HFF-Myc (cell line): ENCODE measurements around the gene WLS.

Experiments
- DNase-seq: peaks from one replicate; pipeline ENCODE4 v3.0.0-alpha.2; 2011; ENCODE audit warnings: low read depth; ENCODE audit errors: extremely low read depth
- H3K4me3 ChIP-seq: replicated peaks from 2 replicates; pipeline ENCODE4 v1.5.1; 2011; ENCODE audit warnings: low read depth, mild to moderate bottlenecking, control low read depth, low read length
- TF ChIP-seq, protein P1 (sequence below): IDR thresholded peaks from 2 replicates; pipeline ENCODE4 v1.5.1; 2012; ENCODE audit warnings: mild to moderate bottlenecking, low read depth, low read length, control low read depth; ENCODE audit errors: missing control alignments

WLS gene

GRCh38 chr1:68228851-68229250 is 3.5 kb downstream of the WLS start:
- TF ChIP-seq, protein P1, sequence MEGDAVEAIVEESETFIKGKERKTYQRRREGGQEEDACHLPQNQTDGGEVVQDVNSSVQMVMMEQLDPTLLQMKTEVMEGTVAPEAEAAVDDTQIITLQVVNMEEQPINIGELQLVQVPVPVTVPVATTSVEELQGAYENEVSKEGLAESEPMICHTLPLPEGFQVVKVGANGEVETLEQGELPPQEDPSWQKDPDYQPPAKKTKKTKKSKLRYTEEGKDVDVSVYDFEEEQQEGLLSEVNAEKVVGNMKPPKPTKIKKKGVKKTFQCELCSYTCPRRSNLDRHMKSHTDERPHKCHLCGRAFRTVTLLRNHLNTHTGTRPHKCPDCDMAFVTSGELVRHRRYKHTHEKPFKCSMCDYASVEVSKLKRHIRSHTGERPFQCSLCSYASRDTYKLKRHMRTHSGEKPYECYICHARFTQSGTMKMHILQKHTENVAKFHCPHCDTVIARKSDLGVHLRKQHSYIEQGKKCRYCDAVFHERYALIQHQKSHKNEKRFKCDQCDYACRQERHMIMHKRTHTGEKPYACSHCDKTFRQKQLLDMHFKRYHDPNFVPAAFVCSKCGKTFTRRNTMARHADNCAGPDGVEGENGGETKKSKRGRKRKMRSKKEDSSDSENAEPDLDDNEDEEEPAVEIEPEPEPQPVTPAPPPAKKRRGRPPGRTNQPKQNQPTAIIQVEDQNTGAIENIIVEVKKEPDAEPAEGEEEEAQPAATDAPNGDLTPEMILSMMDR, result no peak
- DNase-seq, result no peak
- H3K4me3 ChIP-seq, result no peak overlapping the region

DNA sequence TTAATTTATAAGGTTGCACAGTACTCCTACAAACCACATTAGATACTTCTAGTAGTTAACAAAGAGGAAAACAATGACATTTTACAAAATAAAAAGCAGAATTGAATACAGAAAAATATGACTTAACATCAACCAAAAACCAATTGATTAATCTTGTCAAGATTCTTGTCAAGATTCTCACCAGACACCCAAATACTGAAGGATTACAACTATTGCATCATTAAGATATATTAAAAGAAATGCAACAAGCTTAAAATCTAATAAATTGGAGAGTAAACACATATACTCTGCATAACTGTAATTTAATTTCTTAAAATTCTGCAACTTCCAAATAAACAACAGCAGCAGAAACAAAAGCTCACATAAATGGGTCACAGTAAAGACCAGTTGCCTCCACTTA is 4.7 kb downstream of the WLS start:
- DNase-seq, result no peak
- TF ChIP-seq, protein P1, result no peak

GRCh38 chr1:68225781-68226180 is 6.5 kb downstream of the WLS start:
- DNase-seq, result no peak
- no peak overlapping the region for H3K4me3 ChIP-seq
- TF ChIP-seq, protein P1, result no peak

More for the DNA sequence above, 4.7 kb downstream of the WLS start:
- no peak overlapping the region for H3K4me3 ChIP-seq

GRCh38 chr1:68223687-68224086 is 8.6 kb downstream of the WLS start:
- TF ChIP-seq, protein P1, result no peak
- DNase-seq, result no peak
- no peak overlapping the region for H3K4me3 ChIP-seq

GRCh38 chr1:68221980-68222373 is 10.3 kb downstream of the WLS start:
- DNase-seq, result no peak

DNA sequence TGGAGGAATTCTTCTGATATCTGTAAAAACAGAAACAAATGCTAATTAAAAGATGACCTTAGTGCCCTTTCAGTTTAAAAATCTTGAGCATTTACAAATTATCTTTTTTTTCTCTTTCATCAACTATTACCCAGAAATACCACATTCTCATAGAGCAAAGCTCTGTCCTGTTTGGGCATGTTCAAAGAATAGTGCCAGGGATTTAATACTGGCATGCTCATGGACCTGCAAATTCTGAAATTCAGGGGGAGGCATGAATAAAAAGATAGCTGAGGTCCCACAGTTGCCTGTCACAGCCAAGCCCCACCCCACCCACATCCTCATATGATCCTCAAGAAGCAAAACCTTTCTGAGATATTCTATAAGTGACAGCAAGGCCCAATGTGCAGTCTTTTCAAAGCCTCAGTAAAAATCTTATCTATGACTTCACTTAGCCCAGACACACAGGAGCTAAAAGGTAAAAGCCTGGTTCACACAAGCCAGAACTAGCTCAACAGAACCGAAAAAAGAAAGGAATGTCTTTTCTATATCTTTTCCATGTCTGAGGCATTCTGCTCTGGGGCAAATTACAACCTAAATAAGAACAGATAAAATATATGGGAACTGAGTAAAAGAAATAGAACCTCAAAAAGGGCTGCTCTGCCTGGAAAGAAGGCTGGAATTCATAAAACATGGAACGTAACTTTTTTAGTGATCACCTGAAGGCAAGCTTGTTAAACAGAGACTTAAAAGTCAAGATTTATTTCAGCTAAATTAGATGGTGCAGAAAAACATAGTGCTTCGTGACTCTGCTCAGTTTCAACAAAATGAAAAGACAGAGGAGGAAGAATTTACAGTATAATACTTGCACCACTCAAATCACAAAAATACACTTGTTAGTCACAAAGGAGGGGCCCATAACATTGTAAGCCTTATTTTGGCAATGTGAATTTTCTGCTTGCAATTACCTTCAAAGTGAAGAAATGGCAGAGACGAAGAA is 11.0 kb downstream of the WLS start:
- TF ChIP-seq, protein P1, result no peak
- DNase-seq, result no peak
- no peak overlapping the region for H3K4me3 ChIP-seq

More at GRCh38 chr1:68221980-68222373, 10.3 kb downstream of the WLS start:
- TF ChIP-seq, protein P1, result no peak
- no peak overlapping the region for H3K4me3 ChIP-seq

GRCh38 chr1:68220420-68220819 is 11.9 kb downstream of the WLS start:
- no peak for DNase-seq
- TF ChIP-seq, protein P1, result no peak

More at GRCh38 chr1:68220420-68220819, 11.9 kb downstream of the WLS start:
- no peak overlapping the region for H3K4me3 ChIP-seq
